Bronchial epithelial cell (primary cell): Measurements from ENCODE around the gene HBEGF. TPM values are rescaled to one million over a fixed set of nuclear protein-coding genes. Genes with fewer than 3 reads are reported as not detected.
A peak's percentile ranks its signal among the peaks of the same experiment; 100 is the strongest.

ENCODE experiments used
- DNase-seq: peaks from one replicate; pipeline ENCODE4 v3.0.0-alpha.2; 2010; ENCODE audit warnings: low read depth
- FAIRE-seq: peaks from 2 replicates; lab custom pipeline; 2011; peaks lifted over from hg19 to GRCh38; lab: Jason Lieb, UNC
- H3K27me3 ChIP-seq: 2 replicates; pipeline ENCODE4 v1.5.1; 2011; ENCODE audit warnings: low read length; ENCODE audit not compliant: control insufficient read depth, insufficient read depth
- H3K36me3 ChIP-seq: 2 replicates; pipeline ENCODE4 v1.5.1; 2011; ENCODE audit warnings: low read length; ENCODE audit not compliant: control insufficient read depth, insufficient read depth
- H3K4me3 ChIP-seq: 2 replicates; pipeline ENCODE4 v1.5.1; 2011; ENCODE audit warnings: mild to moderate bottlenecking, low read depth, low read length, control low read depth
- CTCF ChIP-seq: IDR thresholded peaks from 2 replicates; pipeline ENCODE4 v1.5.1; 2011; ENCODE audit warnings: mild to moderate bottlenecking, moderate library complexity, low read length, control low read depth, inconsistent platforms; ENCODE audit not compliant: insufficient read depth, severe bottlenecking
- total RNA-seq: library from RNA; depleted of rRNA; stranded (reverse); fragments of >200 nt; gene quantifications from 2 replicates; pipeline ENCODE4 v1.2.1, GENCODE V29; 2014

HBEGF gene
- total RNA-seq, 1 donor from 2014 or later = 76.6 TPM

- TF ChIP-seq CTCF = no peak
- DNase-seq (no peak), FAIRE-seq (no peak)
- no peaks in the 10 kb centered on the region for H3K27me3 ChIP-seq
- H3K36me3 ChIP-seq = peaks cover 2% of the 10 kb centered on the region
- no peak overlapping the region for H3K4me3 ChIP-seq
Measured at GRCh38 chr5:140293849-140294100, 52.6 kb downstream of the HBEGF start.

GRCh38 chr5:140293091-140293848 lies 53.1 kb downstream of the HBEGF start:
- Histone ChIP-seq H3K36me3 (peaks cover 2% of the 10 kb centered on the region), H3K4me3 (no peak overlapping the region), H3K27me3 (no peaks in the 10 kb centered on the region)
- DNase-seq (peak; percentile 65), FAIRE-seq (no peak)
- no peak for TF ChIP-seq CTCF

GRCh38 chr5:140292212-140293036 lies 54.0 kb downstream of the HBEGF start:
- Histone ChIP-seq H3K27me3 (no peaks in the 10 kb centered on the region), H3K36me3 (peaks cover 2% of the 10 kb centered on the region), H3K4me3 (no peak overlapping the region)
- DNase-seq (peak; percentile 74), FAIRE-seq (no peak)
- no peak for TF ChIP-seq CTCF

DNA sequence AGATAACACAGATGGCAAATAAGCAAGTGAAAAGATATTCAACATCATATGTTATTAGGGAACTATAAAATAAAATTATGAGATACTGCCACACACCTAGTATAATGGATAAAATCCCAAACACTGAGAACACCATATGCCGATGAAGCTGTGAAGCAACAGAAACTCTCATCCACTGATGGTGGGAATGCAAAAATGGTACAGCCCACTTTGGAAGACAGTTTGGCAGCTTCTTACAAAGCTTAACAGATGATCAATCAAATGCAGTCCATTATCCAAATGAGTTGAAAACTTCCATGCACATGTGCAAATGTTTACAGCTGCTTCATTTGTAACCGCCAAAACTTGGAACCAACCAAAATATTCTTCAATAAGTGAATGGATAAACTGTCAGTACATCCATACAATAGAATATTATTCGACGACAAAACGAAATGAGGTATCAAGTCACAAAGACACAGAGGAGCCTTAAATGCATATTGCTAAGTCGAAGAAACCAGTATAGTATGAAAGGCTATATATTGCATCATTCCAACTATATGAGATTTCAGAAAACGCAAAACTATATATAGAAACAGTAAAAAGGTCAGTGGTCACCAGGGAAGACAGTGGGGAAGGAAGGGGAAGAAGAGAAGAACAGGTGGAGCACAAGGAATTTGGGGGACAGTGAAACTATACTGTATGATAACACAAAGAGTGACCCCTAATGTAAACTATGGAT lies 58.4 kb downstream of the HBEGF start:
- FAIRE-seq (no peak), DNase-seq (no peak)
- H3K27me3 ChIP-seq = no peaks in the 10 kb centered on the region
- H3K36me3 ChIP-seq = peaks cover 2% of the 10 kb centered on the region
- TF ChIP-seq CTCF = no peak
- H3K4me3 ChIP-seq = no peak overlapping the region

- DNase-seq (no peak), FAIRE-seq (no peak)
- Histone ChIP-seq H3K27me3 (no peaks in the 10 kb centered on the region), H3K4me3 (no peak overlapping the region), H3K36me3 (peaks cover 2% of the 10 kb centered on the region)
- no peak for TF ChIP-seq CTCF
Measured at GRCh38 chr5:140286424-140286823, 60.0 kb downstream of the HBEGF start.
